Endodermal cell (in vitro differentiated cells): ENCODE measurements around the gene TRPV6. TPM values are rescaled to one million over a fixed set of nuclear protein-coding genes. Genes with fewer than 3 reads are reported as not detected.

Experiments
- DNase-seq: peaks from one replicate; pipeline ENCODE4 v3.0.0-alpha.2; 2017
- H3K27ac ChIP-seq: 2 replicates; pipeline ENCODE4 v1.5.1; 2013; ENCODE audit warnings: mild to moderate bottlenecking, low read depth, low read length, moderate library complexity
- H3K27me3 ChIP-seq: 2 replicates; pipeline ENCODE4 v1.6.1; 2013; ENCODE audit warnings: mild to moderate bottlenecking, low read length, moderate library complexity; ENCODE audit not compliant: insufficient read depth, control insufficient read depth, poor library complexity, severe bottlenecking
- H3K36me3 ChIP-seq: 2 replicates; pipeline ENCODE4 v1.7.0; 2013; ENCODE audit warnings: mild to moderate bottlenecking, low read length, moderate library complexity; ENCODE audit not compliant: control insufficient read depth, insufficient read depth
- H3K4me1 ChIP-seq: one replicate; pipeline ENCODE4 v1.7.0; 2013; ENCODE audit warnings: low read length; ENCODE audit not compliant: control insufficient read depth, insufficient read depth
- H3K4me3 ChIP-seq: 2 replicates; pipeline ENCODE4 v1.5.1; 2013; ENCODE audit warnings: mild to moderate bottlenecking, low read length, moderate library complexity
- H3K9ac ChIP-seq: 2 replicates; pipeline ENCODE4 v1.6.1; 2013; ENCODE audit warnings: mild to moderate bottlenecking, low read length, moderate library complexity; ENCODE audit not compliant: poor library complexity, severe bottlenecking; ENCODE audit errors: extremely low read depth
- H3K9me3 ChIP-seq: 2 replicates; pipeline ENCODE4 v1.6.1; 2013; ENCODE audit warnings: mild to moderate bottlenecking, low read length, moderate library complexity; ENCODE audit not compliant: control insufficient read depth
- H3K27ac Mint-ChIP-seq: 2 replicates; pipeline ENCODE4 v1.8.0; 2020; ENCODE audit warnings: mixed read lengths
- H3K27me3 Mint-ChIP-seq: 2 replicates; pipeline ENCODE4 v1.8.0; 2021; ENCODE audit warnings: mild to moderate bottlenecking, mixed read lengths; ENCODE audit not compliant: insufficient read depth
- H3K36me3 Mint-ChIP-seq: 2 replicates; pipeline ENCODE4 v1.8.0; 2020; ENCODE audit warnings: low read depth, mixed read lengths
- H3K4me1 Mint-ChIP-seq: 2 replicates; pipeline ENCODE4 v1.8.0; 2020; ENCODE audit warnings: mixed read lengths
- H3K4me3 Mint-ChIP-seq: 2 replicates; pipeline ENCODE4 v1.8.0; 2020; ENCODE audit warnings: mild to moderate bottlenecking, moderate library complexity, mixed read lengths
- H3K9me3 Mint-ChIP-seq: 2 replicates; pipeline ENCODE4 v1.8.0; 2020; ENCODE audit warnings: mild to moderate bottlenecking, mixed read lengths
- CTCF ChIP-seq: fragments of 200-600 bp; sonication (generic); conservative IDR thresholded peaks from 2 replicates; pipeline ENCODE4 v1.5.0; 2021; ENCODE audit warnings: antibody characterized with exemption, mild to moderate bottlenecking
- WGBS, 2 experiments: methylation state at CpG; one replicate each; pipeline versions ENCODE4 v1.1.5 to v1.1.7; 2013; ENCODE audit warnings: missing lambda C conversion rate in 2 of 2, mixed read lengths in 1 of 2; ENCODE audit not compliant: insufficient coverage in 1 of 2, insufficient read length in 1 of 2; 5-methylcytosine and 5-hydroxymethylcytosine counted together
- total RNA-seq, 2 donors: library from RNA; stranded (reverse); fragmentation: NEBNext Ultra II Directional in 1 of 2; extraction: Animal tissue kit (Norgen Biotek cat#: 25700) in 1 of 2; gene quantifications; 2 replicates in 1 of 2; 3 replicates in 1 of 2; pipeline ENCODE4 v1.2.1, GENCODE V29; 2021

Gene TRPV6
- total RNA-seq, 2 donors from 2014 or later: 2.7 to 4.1 TPM

GRCh38 chr7:142904128-142904527, 18.6 kb upstream of the TRPV6 start:
- no peaks in the 10 kb centered on the region for H3K36me3 Mint-ChIP-seq
- H3K27ac Mint-ChIP-seq: no peak overlapping the region
- H3K9me3 Mint-ChIP-seq: peaks cover 46% of the 10 kb centered on the region
- DNase-seq: no peak
- H3K9ac ChIP-seq: no peak overlapping the region
- no peak overlapping the region for H3K4me3 Mint-ChIP-seq
- peaks cover 52% of the 10 kb centered on the region for H3K9me3 ChIP-seq
- peak overlapping the region; percentile 30 for H3K4me3 ChIP-seq
- no peaks in the 10 kb centered on the region for H3K36me3 ChIP-seq
- H3K27ac ChIP-seq: no peak overlapping the region
- H3K4me1 ChIP-seq: no peaks in the 10 kb centered on the region
- H3K27me3 Mint-ChIP-seq: peaks cover 13% of the 10 kb centered on the region
- no peak for TF ChIP-seq CTCF
- H3K4me1 Mint-ChIP-seq: peaks cover 13% of the 10 kb centered on the region
- no peaks in the 10 kb centered on the region for H3K27me3 ChIP-seq

GRCh38 chr7:142901426-142902259, 16.1 kb upstream of the TRPV6 start:
- Histone ChIP-seq H3K27ac (no peak overlapping the region), H3K27me3 (peaks cover 9% of the 10 kb centered on the region), H3K9ac (no peak overlapping the region), H3K36me3 (no peaks in the 10 kb centered on the region), H3K4me1 (no peaks in the 10 kb centered on the region), H3K9me3 (peaks cover 44% of the 10 kb centered on the region), H3K4me3 (no peak overlapping the region)
- H3K9me3 Mint-ChIP-seq: peaks cover 39% of the 10 kb centered on the region
- H3K27me3 Mint-ChIP-seq: peaks cover 22% of the 10 kb centered on the region
- 77 to 83% methylated on average over 15 of the region's 15 CpGs for WGBS, 2 experiments
- no peaks in the 10 kb centered on the region for H3K36me3 Mint-ChIP-seq
- no peak overlapping the region for H3K4me3 Mint-ChIP-seq
- peak; percentile 43 for DNase-seq
- peaks cover 20% of the 10 kb centered on the region for H3K4me1 Mint-ChIP-seq
- no peak for TF ChIP-seq CTCF
- peak overlapping the region; percentile 36 for H3K27ac Mint-ChIP-seq

- DNase-seq: peak; percentile 17
- WGBS, 2 experiments: 74 to 75% methylated on average over 3 of the region's 3 CpGs
- H3K27ac Mint-ChIP-seq: no peak overlapping the region
- Histone ChIP-seq H3K36me3 (no peaks in the 10 kb centered on the region), H3K4me3 (no peak overlapping the region), H3K4me1 (no peaks in the 10 kb centered on the region), H3K9ac (no peak overlapping the region), H3K27ac (no peak overlapping the region), H3K27me3 (peaks cover 9% of the 10 kb centered on the region), H3K9me3 (peaks cover 24% of the 10 kb centered on the region)
- H3K9me3 Mint-ChIP-seq: peaks cover 24% of the 10 kb centered on the region
- H3K4me1 Mint-ChIP-seq: peaks cover 29% of the 10 kb centered on the region
- no peak for TF ChIP-seq CTCF
- H3K27me3 Mint-ChIP-seq: peaks cover 25% of the 10 kb centered on the region
- no peaks in the 10 kb centered on the region for H3K36me3 Mint-ChIP-seq
- H3K4me3 Mint-ChIP-seq: no peak overlapping the region
Observed at GRCh38 chr7:142899661-142900060, 14.1 kb upstream of the TRPV6 start.
